Stimulated activated CD4-positive, alpha-beta T cell treated with anti-CD3 and anti-CD28 coated beads, Interleukin-1b, Interleukin-23, amount 100 ng/mL, for 24 hours (primary cell): ENCODE results near the gene SMARCD1.

Experiments
- DNase-seq, 4 experiments: peaks; one replicate each; pipeline ENCODE4 v3.0.0-alpha.2; 2020; ENCODE audit warnings: low read depth in 4 of 4, low spot score in 1 of 4

Gene SMARCD1

GRCh38 chr12:50103767-50104321 is 18.7 kb downstream of the SMARCD1 start, which contains the start of gene GPD1:
Gene GPD1, plus strand, starts transcription at chr12:50104008. Its CDS starts 43 bp downstream, at chr12:50104051.
- peak in 1 of 4 experiments; percentile 25 for DNase-seq

- no peak for DNase-seq
These were observed 19.6 kb downstream of the SMARCD1 start for GRCh38 chr12:50104417-50105366.

- no peak for DNase-seq
These were observed 20.8 kb downstream of the SMARCD1 start for GRCh38 chr12:50105913-50106450.

- no peak for DNase-seq
These were observed 21.8 kb downstream of the SMARCD1 start for GRCh38 chr12:50106907-50107306.

- DNase-seq: no peak
These were observed 22.5 kb downstream of the SMARCD1 start for GRCh38 chr12:50107416-50108268.

- DNase-seq: no peak
These were observed 24.2 kb downstream of the SMARCD1 start for GRCh38 chr12:50109319-50109718.

- no peak for DNase-seq
These were observed 25.1 kb downstream of the SMARCD1 start for GRCh38 chr12:50110127-50110761.

- no peak for DNase-seq
These were observed 25.7 kb downstream of the SMARCD1 start for GRCh38 chr12:50110762-50111351.

GRCh38 chr12:50111395-50111692 is 26.2 kb downstream of the SMARCD1 start:
- DNase-seq: no peak

GRCh38 chr12:50111693-50112455 is 26.7 kb downstream of the SMARCD1 start, which contains the start of gene COX14:
Gene COX14, plus strand, starts transcription at chr12:50112236. Its CDS starts 7,808 bp downstream, at chr12:50120044.
- peak; percentile 95 to 98 (median 98) for DNase-seq

- no peak for DNase-seq
These were observed 27.5 kb downstream of the SMARCD1 start for GRCh38 chr12:50112456-50113218.

- no peak for DNase-seq
These were observed 32.0 kb downstream of the SMARCD1 start for GRCh38 chr12:50117057-50117622.

- no peak for DNase-seq
These were observed 34.2 kb downstream of the SMARCD1 start for GRCh38 chr12:50119387-50119786.

- DNase-seq: no peak
These were observed 35.4 kb downstream of the SMARCD1 start for GRCh38 chr12:50120521-50120920.

- DNase-seq: no peak
These were observed 35.8 kb downstream of the SMARCD1 start for GRCh38 chr12:50120953-50121352.

- no peak for DNase-seq
These were observed 36.5 kb downstream of the SMARCD1 start for GRCh38 chr12:50121641-50122040.

- no peak for DNase-seq
These were observed 38.1 kb downstream of the SMARCD1 start for GRCh38 chr12:50123203-50123602.

- no peak for DNase-seq
These were observed 42.4 kb downstream of the SMARCD1 start for GRCh38 chr12:50127546-50127945.

GRCh38 chr12:50129290-50129689 is 44.1 kb downstream of the SMARCD1 start:
- DNase-seq: no peak
